ENCODE data around the gene C10orf71. TPM values are rescaled to one million over a fixed set of nuclear protein-coding genes. Genes with fewer than 3 reads are reported as not detected.

C10orf71 gene
- total and polyA plus RNA-seq, 2 donors from 2014 or later: 0.28 TPM; not detected in 1

- intact Hi-C loops (cut with DNase I): no loop called here
- no peak for TF ChIP-seq CTCF (IDR thresholded peaks at IDR 0.05; ENCODE audit: borderline replicate concordance, extremely low read depth, insufficient read depth)
Measured at GRCh38 chr10:49371967-49372366, 73.0 kb downstream of the C10orf71 start.

GRCh38 chr10:49373361-49373760 is 74.4 kb downstream of the C10orf71 start:
- Histone ChIP-seq H3K4me3 (ENCODE audit: low read length in 3 of 3) (no peak overlapping the region), H3K27me3 (ENCODE audit: control insufficient read depth, insufficient read depth, low read length) (peaks cover 2% of the 10 kb centered on the region), H3K9ac (ENCODE audit: low read length in 3 of 3) (no peak overlapping the region), H3K9me3 (ENCODE audit: control insufficient read depth in 2 of 3, insufficient read depth in 1 of 3, low read length in 3 of 3) (no peaks in the 10 kb centered on the region), H3K4me1 (ENCODE audit: control insufficient read depth in 2 of 3, insufficient read depth in 2 of 3, low read depth in 1 of 3, low read length in 3 of 3) (no peaks in the 10 kb centered on the region), H3K27ac (ENCODE audit: low read depth in 2 of 2, low read length in 2 of 2) (no peak overlapping the region), H3K36me3 (ENCODE audit: control insufficient read depth in 2 of 3, insufficient read depth in 3 of 3, low read length in 3 of 3) (no peaks in the 10 kb centered on the region)
- no peak for TF ChIP-seq CTCF (IDR thresholded peaks at IDR 0.05; ENCODE audit: borderline replicate concordance, extremely low read depth, insufficient read depth)
- intact Hi-C loops (cut with DNase I): no loop called here
- DNase-seq (no peak), FAIRE-seq (no peak)

More at GRCh38 chr10:49371967-49372366, 73.0 kb downstream of the C10orf71 start:
- H3K27me3 ChIP-seq (ENCODE audit: control insufficient read depth, insufficient read depth, low read length): peaks cover 2% of the 10 kb centered on the region
- FAIRE-seq (no peak), DNase-seq (no peak)
- H3K4me1 ChIP-seq (ENCODE audit: control insufficient read depth in 2 of 3, insufficient read depth in 2 of 3, low read depth in 1 of 3, low read length in 3 of 3): no peaks in the 10 kb centered on the region
- H3K36me3 ChIP-seq (ENCODE audit: control insufficient read depth in 2 of 3, insufficient read depth in 3 of 3, low read length in 3 of 3): no peaks in the 10 kb centered on the region
- no peak overlapping the region for H3K4me3 ChIP-seq (ENCODE audit: low read length in 3 of 3)
- no peak overlapping the region for H3K9ac ChIP-seq (ENCODE audit: low read length in 3 of 3)
- no peaks in the 10 kb centered on the region for H3K9me3 ChIP-seq (ENCODE audit: control insufficient read depth in 2 of 3, insufficient read depth in 1 of 3, low read length in 3 of 3)
- H3K27ac ChIP-seq (ENCODE audit: low read depth in 2 of 2, low read length in 2 of 2): no peak overlapping the region

GRCh38 chr10:49374740-49375139 is 75.8 kb downstream of the C10orf71 start:
- FAIRE-seq (no peak), DNase-seq (no peak)
- Histone ChIP-seq H3K4me3 (ENCODE audit: low read length in 3 of 3) (no peak overlapping the region), H3K9ac (ENCODE audit: low read length in 3 of 3) (no peak overlapping the region), H3K36me3 (ENCODE audit: control insufficient read depth in 2 of 3, insufficient read depth in 3 of 3, low read length in 3 of 3) (no peaks in the 10 kb centered on the region), H3K9me3 (ENCODE audit: control insufficient read depth in 2 of 3, insufficient read depth in 1 of 3, low read length in 3 of 3) (no peaks in the 10 kb centered on the region), H3K27ac (ENCODE audit: low read depth in 2 of 2, low read length in 2 of 2) (no peak overlapping the region), H3K27me3 (ENCODE audit: control insufficient read depth, insufficient read depth, low read length) (peaks cover 2% of the 10 kb centered on the region), H3K4me1 (ENCODE audit: control insufficient read depth in 2 of 3, insufficient read depth in 2 of 3, low read depth in 1 of 3, low read length in 3 of 3) (no peaks in the 10 kb centered on the region)
- intact Hi-C loops (cut with DNase I): no loop called here
- TF ChIP-seq CTCF (IDR thresholded peaks at IDR 0.05; ENCODE audit: borderline replicate concordance, extremely low read depth, insufficient read depth): no peak

- TF ChIP-seq CTCF (IDR thresholded peaks at IDR 0.05; ENCODE audit: borderline replicate concordance, extremely low read depth, insufficient read depth): no peak
- FAIRE-seq: no peak
- DNase-seq: peak in 1 of 5 donors; percentile 4
Measured at GRCh38 chr10:49375611-49376010, 76.6 kb downstream of the C10orf71 start.

More at GRCh38 chr10:49375611-49376010, 76.6 kb downstream of the C10orf71 start:
- no peaks in the 10 kb centered on the region for H3K9me3 ChIP-seq (ENCODE audit: control insufficient read depth in 2 of 3, insufficient read depth in 1 of 3, low read length in 3 of 3)
- H3K27ac ChIP-seq (ENCODE audit: low read depth in 2 of 2, low read length in 2 of 2): no peak overlapping the region
- no peaks in the 10 kb centered on the region for H3K4me1 ChIP-seq (ENCODE audit: control insufficient read depth in 2 of 3, insufficient read depth in 2 of 3, low read depth in 1 of 3, low read length in 3 of 3)
- H3K27me3 ChIP-seq (ENCODE audit: control insufficient read depth, insufficient read depth, low read length): peaks cover 2% of the 10 kb centered on the region
- H3K4me3 ChIP-seq (ENCODE audit: low read length in 3 of 3): no peak overlapping the region
- no peaks in the 10 kb centered on the region for H3K36me3 ChIP-seq (ENCODE audit: control insufficient read depth in 2 of 3, insufficient read depth in 3 of 3, low read length in 3 of 3)
- intact Hi-C loops (cut with DNase I): no loop called here
- H3K9ac ChIP-seq (ENCODE audit: low read length in 3 of 3): no peak overlapping the region
